GM18505 (cell line): ENCODE results near the gene C22orf39.
"Not testable (repeated sequence)": the region's sequence is repeated elsewhere in the genome, so short reads cannot be mapped to it uniquely, and the experiment has no call there.

ENCODE experiments used
- ATAC-seq: cut with Tn5 transposase; IDR thresholded peaks from one replicate; pipeline ENCODE4 v1.9.1; 2021; ENCODE audit not compliant: unreplicated experiment
- POLR2A ChIP-seq: IDR thresholded peaks from 4 replicates; pipeline ENCODE4 v1.6.1; 2011; ENCODE audit warnings: borderline replicate concordance; ENCODE audit not compliant: insufficient read depth, insufficient read length; ENCODE audit errors: extremely low read depth

C22orf39 gene

GRCh38 chr22:19454156-19454555 lies 6.6 kb upstream of the C22orf39 start:
- TF ChIP-seq POLR2A, result no peak
- ATAC-seq, result no peak

- no peak for TF ChIP-seq POLR2A
Measured at GRCh38 chr22:19453718-19454117, 6.2 kb upstream of the C22orf39 start.

GRCh38 chr22:19451570-19451969 lies 4.1 kb upstream of the C22orf39 start:
- no peak for ATAC-seq
- TF ChIP-seq POLR2A, result no peak

More at GRCh38 chr22:19453718-19454117, 6.2 kb upstream of the C22orf39 start:
- ATAC-seq, result no peak

- TF ChIP-seq POLR2A, result no peak
Measured at GRCh38 chr22:19450363-19451175, 3.1 kb upstream of the C22orf39 start.

GRCh38 chr22:19449422-19449767 lies 1.9 kb upstream of the C22orf39 start:
- TF ChIP-seq POLR2A, result no peak
- no peak for ATAC-seq

More at GRCh38 chr22:19450363-19451175, 3.1 kb upstream of the C22orf39 start:
- ATAC-seq, result no peak

- no peak for ATAC-seq
- TF ChIP-seq POLR2A, result no peak
Measured at GRCh38 chr22:19448739-19449421, 1.4 kb upstream of the C22orf39 start.

GRCh38 chr22:19448076-19448607 lies 631 bp upstream of the C22orf39 start:
- peak; percentile 37 for ATAC-seq
- TF ChIP-seq POLR2A, result no peak

- no peak for ATAC-seq
Measured at GRCh38 chr22:19446603-19447329, 745 bp downstream of the C22orf39 start.

GRCh38 chr22:19445279-19445982 lies 2.1 kb downstream of the C22orf39 start:
- not testable (repeated sequence) for ATAC-seq

More at GRCh38 chr22:19446603-19447329, 745 bp downstream of the C22orf39 start:
- no peak for TF ChIP-seq POLR2A

GRCh38 chr22:19443544-19444211 lies 3.8 kb downstream of the C22orf39 start:
- ATAC-seq, result no peak
- TF ChIP-seq POLR2A, result no peak

- no peak for ATAC-seq
- no peak for TF ChIP-seq POLR2A
Measured at GRCh38 chr22:19442166-19442565, 5.3 kb downstream of the C22orf39 start.

GRCh38 chr22:19440411-19441195 lies 6.9 kb downstream of the C22orf39 start:
- no peak for ATAC-seq
- no peak for TF ChIP-seq POLR2A
